PFSK-1 (cell line): Measurements from ENCODE around the gene GAST.

Experiments used
- FOXP2 ChIP-seq: optimal IDR thresholded peaks from 2 replicates; pipeline ENCODE3; 2011; ENCODE audit warnings: borderline replicate concordance, control low read depth, inconsistent platforms; ENCODE audit not compliant: insufficient read depth; ENCODE audit errors: extremely low read length, extremely low read depth
- POLR2AphosphoS5 ChIP-seq: IDR thresholded peaks from 2 replicates; pipeline ENCODE4 v1.6.1; 2012; ENCODE audit warnings: low read depth, mild to moderate bottlenecking, control low read depth, low read length, moderate library complexity
- REST ChIP-seq, 2 experiments: IDR thresholded peaks; 2 replicates each; pipeline versions ENCODE4 v1.6.1 to v1.8.0; 2011 to 2012; ENCODE audit warnings: low read depth in 2 of 2, low read length in 2 of 2, control low read depth in 1 of 2, inconsistent platforms in 1 of 2, mild to moderate bottlenecking in 1 of 2, moderate library complexity in 1 of 2; ENCODE audit not compliant: insufficient read depth in 1 of 2
- SIN3A ChIP-seq: IDR thresholded peaks from 2 replicates; pipeline ENCODE4 v1.6.1; 2012; ENCODE audit warnings: mild to moderate bottlenecking, low read length, moderate library complexity, borderline replicate concordance; ENCODE audit not compliant: insufficient read depth
- TAF1 ChIP-seq: IDR thresholded peaks from 2 replicates; pipeline ENCODE4 v1.6.1; 2012; ENCODE audit warnings: low read length, control low read depth, borderline replicate concordance; ENCODE audit not compliant: insufficient read depth

The GAST gene

DNA sequence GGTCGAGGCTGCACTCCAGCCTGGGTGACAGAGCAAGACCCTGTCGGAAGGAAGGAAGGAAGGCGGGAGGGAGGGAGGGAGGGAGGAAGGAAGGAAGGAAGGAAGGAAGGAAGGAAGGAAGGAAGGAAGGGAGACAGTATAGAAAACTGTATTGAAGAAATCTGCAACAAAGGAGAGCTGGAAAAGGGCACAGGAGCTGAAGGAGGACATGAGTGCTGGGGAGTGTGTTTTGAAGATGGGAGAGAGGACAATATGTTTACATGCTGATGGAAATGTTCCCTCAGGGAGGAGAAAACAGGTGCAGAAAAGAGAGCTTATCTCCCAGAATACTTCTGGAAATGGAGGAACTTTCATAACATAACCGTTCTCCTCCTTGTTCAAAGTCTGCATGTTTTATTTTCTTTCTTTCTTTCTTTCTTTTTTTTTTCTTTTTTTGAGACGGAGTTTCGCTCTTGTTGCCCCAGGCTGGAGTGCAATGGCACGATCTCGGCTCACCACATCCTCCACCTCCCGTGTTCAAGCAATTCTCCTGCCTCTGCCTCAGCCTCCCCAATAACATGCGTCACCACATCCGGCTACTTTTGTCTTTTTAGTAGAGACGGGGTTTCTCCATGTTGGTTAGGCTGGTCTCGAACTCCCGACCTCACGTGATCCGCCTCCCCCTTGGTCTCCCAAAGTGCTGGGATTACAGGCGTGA is 25.0 kb downstream of the GAST start:
- no peak for TF ChIP-seq FOXP2
- TF ChIP-seq SIN3A, result no peak
- TF ChIP-seq POLR2AphosphoS5, result no peak
- no peak for TF ChIP-seq REST (IDR thresholded peaks at IDR 0.05; ENCODE audit: insufficient read depth in 1 of 2, low read depth in 2 of 2, low read length in 2 of 2)
- TF ChIP-seq TAF1, result no peak

- no peak for TF ChIP-seq POLR2AphosphoS5
- no peak for TF ChIP-seq TAF1
- TF ChIP-seq REST (IDR thresholded peaks at IDR 0.05; ENCODE audit: insufficient read depth in 1 of 2, low read depth in 2 of 2, low read length in 2 of 2), result no peak
- TF ChIP-seq SIN3A, result no peak
- TF ChIP-seq FOXP2, result no peak
Measured at GRCh38 chr17:41737680-41738023, 25.5 kb downstream of the GAST start.

DNA sequence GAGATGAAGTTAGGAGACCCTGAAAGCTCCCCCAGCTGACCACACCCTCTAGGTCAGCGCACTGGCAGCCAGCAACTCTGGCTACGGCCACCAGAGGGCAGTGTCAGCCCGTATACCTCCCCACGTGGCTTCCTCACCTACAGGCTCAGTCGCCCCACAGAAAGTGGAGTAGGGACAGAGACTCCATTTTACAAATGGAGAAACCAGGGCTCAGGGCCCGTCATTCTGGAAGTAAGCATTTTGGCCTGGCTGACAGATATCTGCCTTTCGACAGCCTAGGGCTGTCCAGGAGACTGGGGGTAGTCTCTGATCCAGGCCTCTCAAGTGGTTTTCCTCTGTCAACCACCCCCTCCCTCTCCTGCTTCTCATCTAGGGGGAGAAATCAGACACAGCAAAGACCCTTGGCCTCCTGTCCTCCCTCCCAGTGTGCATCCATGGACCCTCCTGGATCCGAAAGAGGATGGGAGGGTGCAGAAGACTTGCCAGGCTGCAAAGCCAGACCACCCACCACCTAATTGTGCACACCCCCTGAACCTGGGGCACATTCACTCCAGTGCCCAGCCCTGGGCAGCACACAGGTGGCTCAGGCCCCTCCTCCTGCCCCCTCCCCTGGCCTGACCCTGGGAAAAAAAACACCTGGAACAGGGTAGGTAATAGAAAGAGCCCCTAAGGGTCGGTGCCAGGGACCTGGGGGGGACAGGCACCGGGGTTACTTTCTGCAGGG is 26.1 kb downstream of the GAST start:
- TF ChIP-seq FOXP2 (peak; percentile 81), REST (IDR thresholded peaks at IDR 0.05; ENCODE audit: insufficient read depth in 1 of 2, low read depth in 2 of 2, low read length in 2 of 2) (no peak), TAF1 (no peak)

DNA sequence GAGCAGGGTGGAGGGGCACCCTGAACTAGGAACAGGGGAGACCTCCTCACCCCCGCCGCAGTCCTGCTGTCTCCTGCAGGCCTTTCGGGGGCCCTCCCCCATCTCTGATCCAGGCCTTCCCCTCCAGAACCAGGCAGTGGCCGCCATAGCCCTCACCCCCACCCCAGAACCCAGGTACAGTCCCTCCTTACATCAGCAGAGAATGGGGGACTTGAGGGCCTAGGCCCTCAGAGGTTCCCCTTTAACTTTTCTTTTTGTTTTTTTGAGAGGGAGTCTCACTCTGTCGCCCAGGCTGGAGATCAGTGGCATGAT is 26.6 kb downstream of the GAST start:
- TF ChIP-seq POLR2AphosphoS5 (no peak), SIN3A (no peak), TAF1 (no peak), FOXP2 (no peak), REST (IDR thresholded peaks at IDR 0.05; ENCODE audit: insufficient read depth in 1 of 2, low read depth in 2 of 2, low read length in 2 of 2) (no peak)
